Coronary artery (tissue), 2 donors: ENCODE measurements around the gene LYPD6.
"Not testable (repeated sequence)": the region's sequence is repeated elsewhere in the genome, so short reads cannot be mapped to it uniquely, and the experiment has no call there.

Experiments used
- DNase-seq: peaks from one replicate; pipeline ENCODE4 v3.0.0-alpha.2; 2017; ENCODE audit warnings: low spot score
- H3K27ac ChIP-seq, 2 donors: fragments of 200-600 bp; sonication (generic); one replicate each; pipeline ENCODE4 v1.5.1; 2016 to 2019
- H3K4me3 ChIP-seq: fragments of 200-600 bp; sonication (generic); 2 replicates; pipeline ENCODE4 v1.5.1; 2016; ENCODE audit warnings: mild to moderate bottlenecking, moderate library complexity
- CTCF ChIP-seq: fragments of 200-600 bp; sonication (generic); IDR thresholded peaks from one replicate; pipeline ENCODE4 v1.5.1; 2019; ENCODE audit warnings: antibody characterized with exemption

Gene LYPD6

GRCh38 chr2:149312039-149312438, 18.3 kb upstream of the LYPD6 start:
- no peak for TF ChIP-seq CTCF

GRCh38 chr2:149313512-149313972, 16.8 kb upstream of the LYPD6 start:
- Histone ChIP-seq H3K27ac (no peak overlapping the region), H3K4me3 (no peak overlapping the region)
- no peak for DNase-seq
- peak; percentile 24 for TF ChIP-seq CTCF

More at GRCh38 chr2:149312039-149312438, 18.3 kb upstream of the LYPD6 start:
- Histone ChIP-seq H3K4me3 (no peak overlapping the region), H3K27ac (no peak overlapping the region)
- no peak for DNase-seq

- TF ChIP-seq CTCF: no peak
- no peak overlapping the region for H3K4me3 ChIP-seq
- no peak for DNase-seq
- no peak overlapping the region for H3K27ac ChIP-seq
These were observed 15.7 kb upstream of the LYPD6 start for GRCh38 chr2:149314687-149315086.

- Histone ChIP-seq H3K4me3 (no peak overlapping the region), H3K27ac (no peak overlapping the region)
- DNase-seq: no peak
- TF ChIP-seq CTCF: no peak
These were observed 14.9 kb upstream of the LYPD6 start for GRCh38 chr2:149315461-149315860.

GRCh38 chr2:149318566-149318965, 11.8 kb upstream of the LYPD6 start:
- not testable (repeated sequence) for DNase-seq, H3K4me3 ChIP-seq, H3K27ac ChIP-seq

- DNase-seq: no peak
- TF ChIP-seq CTCF: no peak
- no peak overlapping the region for H3K4me3 ChIP-seq
- H3K27ac ChIP-seq: no peak overlapping the region
These were observed 10.0 kb upstream of the LYPD6 start for GRCh38 chr2:149320362-149320761.

GRCh38 chr2:149329068-149329467, 1.3 kb upstream of the LYPD6 start:
- Histone ChIP-seq H3K4me3 (peak overlapping the region; percentile 73), H3K27ac (no peak overlapping the region)
- no peak for TF ChIP-seq CTCF
- DNase-seq: no peak
